HG02870 (cell line): ENCODE results near the gene LIPJ.
A peak's percentile ranks its signal among the peaks of the same experiment; 100 is the strongest.

ENCODE experiments used
- ATAC-seq: cut with Tn5 transposase; IDR thresholded peaks from one replicate; pipeline ENCODE4 v1.9.1; 2021; ENCODE audit warnings: mild to moderate bottlenecking, moderate library complexity; ENCODE audit not compliant: unreplicated experiment

LIPJ gene, protein sequence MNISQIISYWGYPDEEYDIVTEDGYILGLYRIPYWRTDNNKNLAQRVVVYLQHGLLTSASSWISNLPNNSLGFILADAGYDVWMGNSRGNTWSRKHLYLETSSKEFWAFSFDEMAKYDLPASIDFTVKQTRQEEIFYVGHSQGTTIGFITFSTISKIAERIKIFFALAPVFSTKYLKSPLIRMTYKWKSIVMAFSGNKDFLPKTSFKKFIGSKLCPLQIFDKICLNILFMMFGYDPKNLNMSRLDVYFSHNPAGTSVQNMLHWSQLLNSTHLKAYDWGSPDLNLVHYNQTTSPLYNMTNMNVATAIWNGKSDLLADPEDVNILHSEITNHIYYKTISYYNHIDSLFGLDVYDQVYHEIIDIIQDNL

DNA sequence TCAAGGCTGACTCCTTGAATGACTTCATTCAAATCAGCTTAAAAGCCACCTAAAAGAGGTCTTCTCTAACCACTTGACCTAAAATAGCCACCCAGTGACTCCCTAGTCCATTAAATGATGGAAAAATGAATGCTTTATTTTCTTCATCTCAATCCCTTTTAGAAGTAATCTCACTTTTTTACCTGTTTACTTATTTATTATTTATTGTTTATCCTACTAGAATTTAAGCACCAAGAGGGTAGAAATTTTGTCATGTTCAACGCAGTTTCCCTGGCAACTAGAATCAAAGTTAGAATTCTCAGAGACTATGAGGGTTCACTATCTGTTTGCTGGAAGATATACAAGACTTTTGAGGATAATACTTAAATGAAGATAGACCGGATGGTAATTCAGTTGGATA lies at the start of gene LIPJ:
LIPJ (plus strand) TSS at position 301 of the 400 bp plus-strand sequence. CDS start 3,926 bp downstream, outside the sequence.
- ATAC-seq = no peak

DNA sequence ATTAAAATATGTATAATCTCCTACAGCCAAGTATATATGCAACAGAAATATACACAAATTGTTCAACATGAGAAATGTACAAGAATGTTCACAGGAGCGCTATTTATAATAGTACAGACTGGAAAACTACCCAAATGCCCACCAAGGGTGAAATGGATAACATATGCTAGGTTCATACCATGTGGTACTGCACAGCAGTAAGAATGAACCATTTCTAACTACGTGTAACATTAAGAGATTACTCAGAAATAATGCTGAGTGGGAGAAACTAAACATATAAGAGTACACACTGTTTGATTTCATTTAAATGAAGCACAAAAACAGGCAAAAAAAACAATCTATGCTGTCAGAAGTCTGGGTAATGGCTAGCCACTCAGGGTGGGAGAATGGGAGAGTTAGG lies 49.2 kb upstream of the LIPJ start:
- no peak for ATAC-seq

DNA sequence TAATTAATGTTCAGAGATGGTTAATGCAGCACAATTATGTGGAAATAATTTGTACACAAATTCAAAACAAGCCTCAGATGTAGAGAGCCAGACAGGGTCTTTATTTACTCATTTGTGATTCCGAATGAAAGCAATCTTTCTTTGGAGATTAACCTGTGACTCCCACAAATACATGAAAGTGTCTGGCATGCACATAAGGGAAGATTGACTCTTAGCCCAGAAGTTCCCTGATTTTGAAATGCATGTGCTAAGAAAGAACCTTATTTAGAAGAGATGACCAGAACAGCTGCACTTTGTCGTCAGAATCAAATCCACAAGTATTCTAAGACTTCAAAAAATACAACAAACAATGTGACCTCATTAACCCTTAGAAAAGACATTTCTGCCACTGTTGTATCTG lies 48.5 kb upstream of the LIPJ start:
- ATAC-seq = no peak

DNA sequence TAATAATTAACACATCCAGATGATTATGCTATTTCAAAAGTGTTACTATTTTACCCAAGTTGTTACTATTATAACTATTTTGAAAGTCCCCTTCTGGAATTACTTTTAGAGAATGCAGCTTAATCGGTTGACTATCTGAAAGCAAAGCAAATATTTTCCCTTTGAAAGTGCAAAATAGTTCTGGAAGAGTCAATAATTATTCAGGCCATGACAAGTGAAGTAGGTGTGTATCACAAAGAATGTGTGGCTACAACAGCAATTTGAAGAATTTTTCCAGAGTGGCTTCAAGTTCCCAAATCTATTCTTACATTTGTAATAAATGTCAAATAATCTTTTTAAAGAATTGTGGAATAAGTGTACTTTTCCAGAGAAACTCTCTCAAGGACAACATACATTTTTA lies 46.2 kb upstream of the LIPJ start:
- ATAC-seq = no peak

DNA sequence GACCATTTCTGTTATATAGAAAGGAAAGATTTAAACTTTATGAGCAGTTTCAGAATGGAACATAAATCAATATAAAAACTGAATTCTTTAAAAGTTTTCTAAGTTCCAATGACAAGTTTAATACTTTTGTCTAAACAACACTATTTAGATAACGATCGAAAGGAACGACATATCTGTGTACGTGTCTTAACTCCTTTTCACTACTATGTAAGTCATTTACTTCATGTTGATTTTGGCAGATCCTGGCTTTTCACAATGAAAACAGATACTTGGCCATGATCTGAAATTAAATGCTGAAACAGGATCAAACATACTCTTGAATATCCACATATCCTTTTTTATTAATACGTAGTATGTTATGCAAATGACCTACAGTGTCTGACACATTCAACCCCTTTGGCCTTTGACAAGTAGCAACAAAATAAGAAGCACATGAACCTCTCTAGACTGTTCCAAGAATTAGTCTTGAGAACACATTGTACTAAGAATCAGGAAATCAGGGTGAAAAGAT lies 45.4 kb upstream of the LIPJ start:
- ATAC-seq = no peak

DNA sequence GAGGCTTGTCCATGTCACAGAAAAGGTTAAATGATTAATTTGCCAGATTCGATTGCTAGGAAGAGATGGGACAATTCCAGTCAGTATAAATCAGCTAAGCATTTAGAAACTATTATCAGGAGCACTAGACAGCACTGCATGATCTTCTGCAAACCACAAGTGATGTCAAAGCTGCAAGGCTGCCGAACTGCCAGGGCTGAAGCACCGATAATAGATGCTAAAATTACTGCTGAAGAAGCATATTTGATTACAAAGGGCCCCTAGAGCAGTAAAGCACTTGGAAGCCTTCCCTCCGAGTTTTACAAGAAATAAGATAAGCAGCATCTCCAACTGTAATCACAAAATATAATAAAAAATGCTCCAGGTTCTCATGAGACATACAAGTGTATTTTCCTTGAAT lies 44.0 kb upstream of the LIPJ start:
- ATAC-seq = no peak

DNA sequence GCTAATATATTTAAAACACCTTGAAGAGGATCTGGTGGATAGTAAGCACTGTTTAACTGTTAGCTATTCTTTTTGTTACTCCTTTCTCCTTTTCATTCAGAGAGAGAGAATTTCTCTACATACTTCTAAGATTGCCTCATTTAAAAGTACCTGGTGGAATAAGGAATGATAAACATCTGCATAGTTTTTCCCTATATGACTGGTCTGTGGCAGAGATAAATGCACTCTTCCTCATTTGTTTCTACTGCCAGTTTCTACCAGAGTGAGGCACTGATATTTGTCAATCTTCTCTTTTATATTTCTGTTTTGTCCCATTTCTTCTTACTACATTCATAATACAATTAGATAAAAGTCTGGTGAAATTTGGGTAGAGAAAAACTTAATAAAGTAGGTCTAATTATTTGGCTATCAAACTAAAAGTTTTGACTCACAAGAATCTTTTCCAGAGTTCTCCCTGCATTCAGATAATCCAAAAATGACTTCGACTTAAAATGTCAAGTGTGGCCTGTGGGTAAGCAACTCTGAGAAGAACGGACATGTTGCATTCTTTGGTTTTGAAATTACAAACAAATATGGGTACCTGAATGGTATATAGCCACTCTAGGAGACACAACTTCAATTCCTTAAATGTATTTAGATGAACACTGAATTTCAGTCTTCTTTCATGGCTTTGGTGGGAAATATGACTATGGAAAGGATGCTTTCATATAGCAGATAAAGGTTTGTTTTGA lies 42.3 kb upstream of the LIPJ start:
- peak; percentile 70 for ATAC-seq

DNA sequence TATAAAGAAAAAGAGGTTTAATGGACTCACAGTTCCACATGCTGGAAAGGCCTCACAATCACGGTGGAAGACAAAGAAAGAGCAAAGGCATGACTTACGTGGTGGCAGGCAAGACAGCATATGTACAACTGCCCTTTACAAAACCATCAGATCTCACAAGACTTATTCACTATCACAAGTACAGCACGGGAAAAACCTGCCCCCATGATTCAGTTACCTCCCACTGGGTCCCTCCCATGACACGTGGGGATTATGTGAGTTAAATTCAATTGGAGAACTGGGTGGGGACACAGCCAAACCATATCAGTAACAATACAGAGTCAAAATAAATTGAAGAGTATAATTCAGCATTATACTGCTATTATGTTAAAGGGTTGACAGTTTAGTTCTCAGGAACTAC lies 41.2 kb upstream of the LIPJ start:
- no peak for ATAC-seq

DNA sequence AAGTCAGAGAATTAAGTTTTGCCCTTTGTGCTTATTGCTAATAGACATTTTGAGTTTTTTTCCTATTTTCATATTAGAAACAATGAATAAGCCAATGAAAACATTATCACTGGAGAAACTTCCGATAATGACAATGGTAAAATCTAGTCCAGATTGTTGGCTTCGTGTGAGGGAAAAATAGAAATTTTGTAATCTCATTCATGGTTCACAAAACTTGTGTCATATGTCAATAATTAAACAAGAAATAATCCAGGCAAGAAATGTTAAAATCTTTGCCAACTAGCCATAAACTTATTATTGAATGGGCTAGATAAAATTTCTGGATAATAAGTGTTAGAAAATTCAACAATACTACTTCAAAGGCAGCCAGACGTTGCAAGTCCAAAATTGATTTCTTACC lies 40.1 kb upstream of the LIPJ start:
- no peak for ATAC-seq

DNA sequence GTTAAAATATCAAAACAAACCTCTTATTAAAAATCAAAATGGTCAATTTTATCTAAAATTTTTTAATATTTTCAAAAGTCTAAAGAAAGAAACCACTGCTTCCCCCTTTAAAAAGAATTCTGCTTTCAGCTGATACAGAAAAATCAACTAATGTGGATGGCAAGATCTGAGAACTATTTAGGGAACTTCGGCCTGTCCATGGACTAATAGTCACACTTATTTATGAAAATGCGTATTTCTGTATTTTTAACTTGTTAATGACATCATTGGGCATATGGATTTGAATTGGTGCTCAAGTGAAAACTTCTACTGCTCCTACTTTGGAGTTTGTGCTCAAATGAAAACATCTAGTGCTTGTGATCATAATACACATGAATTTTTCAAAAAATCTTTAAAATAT lies 35.3 kb upstream of the LIPJ start:
- ATAC-seq = no peak

DNA sequence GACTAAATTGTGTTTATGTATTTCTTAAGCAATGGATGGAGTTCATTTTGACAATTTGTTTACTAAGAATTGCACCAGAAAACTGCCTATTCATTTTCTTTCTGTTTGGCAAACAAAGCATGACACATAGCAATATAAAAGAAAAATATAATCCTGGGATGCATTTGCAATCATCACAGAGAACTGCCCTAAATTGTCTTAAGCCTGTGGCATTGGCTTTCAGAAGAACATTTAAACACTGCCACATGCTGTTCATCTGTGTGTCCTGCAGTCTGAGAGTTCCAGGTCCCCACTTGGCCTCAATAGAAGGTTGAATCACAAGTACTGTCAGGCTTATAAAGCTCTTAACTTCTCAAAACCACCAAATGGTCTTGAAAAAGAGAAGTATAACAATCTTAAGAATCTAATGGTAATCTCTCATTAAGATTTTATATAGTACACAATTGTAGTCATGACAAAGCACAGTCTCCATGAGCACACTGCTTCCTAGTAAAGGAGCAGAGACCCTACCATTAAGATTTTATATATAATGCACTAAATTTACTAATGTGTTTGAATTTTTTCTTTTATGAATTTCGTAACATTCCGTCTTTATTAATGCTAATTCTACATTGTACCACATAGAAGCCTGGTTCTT lies 33.3 kb upstream of the LIPJ start:
- ATAC-seq = no peak

DNA sequence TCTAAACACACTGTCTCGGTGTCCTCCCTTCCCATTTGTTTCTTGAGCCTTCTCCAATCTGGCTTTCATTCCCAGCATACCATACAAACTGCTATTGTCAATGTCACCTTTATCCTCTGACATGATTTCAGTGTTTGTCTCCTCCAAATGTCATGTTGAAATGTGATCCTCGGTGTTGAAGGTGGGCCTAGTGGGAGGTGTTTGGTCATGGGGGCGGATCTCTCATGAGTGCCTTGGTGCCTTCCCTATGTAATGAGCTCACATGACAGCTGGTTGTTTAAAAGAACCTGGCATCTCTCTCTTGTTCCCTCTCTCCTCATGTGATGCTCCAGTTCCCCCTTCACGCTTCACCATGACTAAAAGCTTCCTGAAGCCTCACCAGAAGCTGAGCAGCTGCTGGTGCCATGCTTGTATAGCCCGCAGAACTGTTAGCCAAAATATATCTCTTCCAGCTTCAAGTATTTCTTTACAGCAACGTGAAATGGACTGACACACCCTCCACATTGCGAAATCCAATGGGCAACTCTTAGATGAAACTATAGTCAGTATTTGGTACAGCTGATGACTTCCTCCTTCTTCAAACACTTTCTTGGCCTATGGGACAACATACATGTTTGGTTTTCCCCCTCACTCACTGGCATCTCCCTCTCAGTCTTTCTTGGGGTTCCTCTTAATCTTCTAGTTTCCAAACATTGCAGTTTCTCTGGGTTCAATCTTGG lies 31.2 kb upstream of the LIPJ start:
- no peak for ATAC-seq

DNA sequence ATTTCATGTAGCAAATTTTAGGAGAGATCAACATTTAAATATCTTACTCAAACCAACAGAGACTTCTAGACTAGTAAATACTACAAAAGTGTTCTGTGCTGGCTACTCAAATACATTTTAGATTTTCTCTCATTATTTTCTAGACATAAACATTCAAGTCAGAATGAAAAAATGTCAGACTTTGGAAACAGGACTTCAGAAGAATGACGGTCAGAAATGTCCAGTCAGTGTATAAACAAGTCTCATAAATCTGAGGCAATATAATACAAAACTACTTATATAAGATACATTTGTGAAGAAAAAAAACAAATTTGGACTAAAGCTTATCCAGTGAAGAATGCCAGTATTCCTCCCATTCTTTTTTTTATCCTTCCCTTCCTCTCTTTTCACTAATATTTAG lies 29.3 kb upstream of the LIPJ start:
- no peak for ATAC-seq

DNA sequence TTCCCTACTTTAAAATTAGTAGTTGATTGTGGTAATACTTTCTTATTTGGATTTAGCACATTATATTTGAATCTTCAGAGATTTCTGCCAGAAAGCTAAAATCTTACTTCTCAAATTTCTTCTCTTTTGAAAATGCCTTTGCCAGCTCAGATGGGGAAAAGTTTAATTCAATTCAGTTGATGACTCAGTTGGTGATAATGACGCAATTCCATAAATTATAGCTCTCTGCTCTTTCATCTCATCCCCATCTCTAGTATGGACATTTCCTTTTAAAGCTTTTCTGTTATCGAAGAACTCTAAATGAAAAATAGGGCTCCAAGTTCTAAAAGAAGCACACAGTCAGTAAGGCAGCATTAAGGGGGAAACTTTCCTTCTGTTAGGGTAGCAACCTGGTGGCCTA lies 28.9 kb upstream of the LIPJ start:
- no peak for ATAC-seq

DNA sequence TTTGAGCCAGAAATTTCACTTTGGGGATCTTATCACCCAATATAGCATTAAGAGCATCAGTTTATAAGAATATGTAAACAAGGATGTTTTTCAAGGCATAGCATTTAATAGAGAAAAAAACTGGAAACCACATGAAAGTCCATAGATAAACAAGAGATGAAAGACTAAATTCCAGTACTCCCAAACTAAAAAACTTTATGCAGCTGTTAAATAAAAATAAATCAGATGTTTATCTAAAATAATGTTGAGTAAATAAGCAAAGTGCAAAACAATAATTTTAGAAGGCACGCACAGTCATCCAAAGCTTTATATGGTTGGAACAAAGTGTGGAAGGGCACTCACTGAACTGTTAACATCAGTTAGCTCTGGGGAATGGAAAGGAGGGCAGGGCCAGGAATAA lies 24.4 kb upstream of the LIPJ start:
- ATAC-seq = no peak

DNA sequence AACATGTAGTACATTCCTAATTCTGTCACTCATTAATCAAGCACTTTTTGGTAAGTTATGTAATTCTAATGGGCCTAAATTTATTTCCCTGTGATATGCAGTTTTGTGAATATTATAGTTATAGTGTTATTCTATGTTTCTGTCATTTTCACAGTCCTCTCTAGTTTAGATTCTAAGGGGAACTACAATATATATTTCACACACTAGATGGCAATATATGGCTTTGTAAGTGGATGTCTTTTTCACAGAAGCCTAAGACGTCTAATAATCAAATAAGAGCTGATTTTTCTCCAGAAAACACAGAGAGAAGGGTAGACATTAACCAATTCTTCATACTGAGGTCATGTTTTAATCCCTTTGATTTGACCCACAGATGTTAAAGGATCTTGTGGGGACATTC lies 21.5 kb upstream of the LIPJ start:
- no peak for ATAC-seq

DNA sequence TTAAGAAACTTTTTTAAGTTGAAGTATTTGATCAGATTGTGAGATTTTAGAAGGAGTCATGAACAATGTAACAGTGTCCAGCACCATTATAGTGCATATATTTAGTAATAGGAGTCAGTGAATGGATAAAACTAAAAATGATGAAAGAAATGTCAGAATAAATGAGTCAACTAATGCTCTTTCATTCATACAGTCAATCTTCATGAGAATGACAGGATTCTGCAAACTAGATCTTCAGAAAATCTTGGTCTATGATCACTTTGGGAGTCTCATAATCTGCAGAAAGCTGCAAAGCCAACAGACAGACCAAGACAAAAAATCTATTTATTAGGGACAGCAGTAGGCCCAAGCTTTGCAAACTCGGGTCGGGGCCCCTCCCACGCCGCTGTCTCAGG lies 4.2 kb upstream of the LIPJ start:
- no peak for ATAC-seq

DNA sequence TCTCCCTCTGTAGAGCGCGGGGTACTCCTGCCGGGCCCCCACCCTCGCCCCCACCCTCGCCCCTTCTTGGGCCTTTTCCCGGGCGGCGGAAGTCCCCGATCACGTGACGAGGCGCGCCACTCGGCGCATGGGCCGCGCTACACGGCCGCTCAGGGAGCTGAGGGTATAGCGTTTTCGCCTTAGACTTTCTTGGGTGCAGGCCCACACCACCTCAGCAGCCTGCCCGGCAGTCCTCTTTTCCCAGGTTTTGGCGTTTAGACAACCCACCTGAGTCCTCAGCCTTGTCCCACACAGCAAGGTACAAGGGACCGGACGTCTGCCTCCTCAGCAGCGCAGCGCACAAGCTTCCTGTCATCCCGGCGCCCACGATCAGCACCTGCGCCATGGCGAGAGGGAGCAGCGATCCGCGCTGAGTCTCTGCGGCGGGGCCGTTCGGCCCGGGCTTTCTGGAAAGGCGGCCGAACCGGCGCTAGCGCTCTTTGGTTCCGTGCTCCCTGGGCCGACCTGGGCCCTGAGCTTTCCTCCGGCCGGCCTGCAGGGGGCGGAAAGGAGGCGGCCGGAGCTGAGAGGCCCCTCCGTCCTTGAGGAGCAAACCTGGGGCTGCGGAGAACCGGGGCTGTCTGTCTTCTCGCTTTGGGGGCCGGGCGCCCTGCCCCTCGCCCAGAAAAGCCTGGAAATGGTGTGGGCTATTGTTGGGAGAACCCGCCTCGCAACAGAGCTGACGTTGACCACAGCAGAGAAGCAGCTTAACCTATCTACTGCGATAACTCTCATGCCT lies 3.6 kb upstream of the LIPJ start, which contains the start of gene RNLS:
RNLS (minus strand) TSS at position 513 of the 778 bp plus-strand sequence.
- ATAC-seq = peak; percentile 83

DNA sequence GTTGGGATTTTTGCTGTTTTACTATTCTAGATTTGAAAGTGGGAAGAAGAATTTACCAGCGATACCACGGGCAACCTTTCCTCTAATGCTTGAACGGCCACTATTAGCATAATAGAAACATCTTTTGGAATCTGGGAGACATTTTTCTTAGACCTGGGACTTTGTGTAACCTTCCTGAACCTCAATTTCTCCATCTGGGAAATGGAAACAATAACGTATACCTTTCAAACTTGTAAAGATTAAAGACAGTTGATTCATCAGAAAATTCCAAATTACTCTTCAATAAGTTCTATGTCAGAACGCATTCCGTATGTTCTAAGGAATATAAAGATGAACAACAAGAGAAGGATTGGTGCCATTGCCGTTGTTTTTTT lies 3.0 kb upstream of the LIPJ start:
- no peak for ATAC-seq

DNA sequence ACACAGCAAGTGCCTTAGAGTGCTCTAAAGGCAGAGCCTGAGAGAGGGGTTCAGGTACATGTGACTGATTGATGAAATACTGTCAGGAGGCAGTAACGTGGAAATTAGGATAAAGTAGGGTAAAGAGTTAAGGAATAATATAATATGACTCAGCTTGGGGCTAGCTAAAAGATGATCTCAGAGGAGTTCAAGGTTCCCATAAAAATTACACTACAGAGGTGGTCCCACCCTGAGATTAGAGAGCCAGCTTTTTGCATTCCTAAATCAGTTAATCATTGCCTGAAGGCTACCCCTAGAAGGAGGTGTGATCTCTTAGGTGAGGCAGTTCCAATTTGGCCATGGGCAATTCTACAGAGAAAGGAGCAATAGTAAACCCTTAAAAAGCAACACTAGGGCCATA lies 5.8 kb downstream of the LIPJ start:
- ATAC-seq = no peak
